Right lobe of liver (tissue), 4 donors: ENCODE results near the gene HECW1.

Source experiments
- CTCF ChIP-seq, 4 donors: fragments of 200-600 bp in 3 of 4; fragments of 450-650 bp in 1 of 4; IDR thresholded peaks; one replicate each; pipeline versions ENCODE4 v1.5.1 to v1.8.0; 2016 to 2022; ENCODE audit warnings: antibody characterized with exemption in 4 of 4, mild to moderate bottlenecking in 2 of 4
- POLR2A ChIP-seq: fragments of 450-650 bp; IDR thresholded peaks from one replicate; pipeline ENCODE4 v1.6.1; 2017; ENCODE audit warnings: antibody characterized with exemption, mild to moderate bottlenecking
- donor health status: DM: no; HTN: no; CAD: no.
- donor health status: DM: no; HTN: no; CAD: no.
- donor health status: DM: no; HTN: yes; CAD: no.

DNA sequence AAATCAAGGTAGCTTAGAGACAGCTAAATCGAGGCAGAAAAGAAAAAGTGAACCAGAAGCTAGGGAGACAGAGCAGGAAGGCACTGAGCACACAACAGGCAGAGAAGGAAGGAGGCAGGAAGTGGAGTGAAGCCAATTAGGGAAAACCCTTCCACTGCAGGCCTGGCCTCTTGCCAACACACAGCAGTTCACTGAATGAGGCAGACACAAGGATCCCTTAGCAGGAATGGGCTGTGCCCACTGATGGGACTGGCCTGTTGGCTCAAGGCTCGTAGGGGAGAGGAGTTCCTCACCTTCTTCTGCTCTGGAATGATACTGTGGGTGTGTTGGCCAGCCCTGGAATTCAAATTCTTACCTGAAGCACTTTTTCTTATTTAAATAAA, 250.2 kb downstream of the HECW1 start:
- TF ChIP-seq CTCF (IDR thresholded peaks at IDR 0.05) (no peak), POLR2A (no peak)
